SK-N-SH treated with all-trans-retinoic acid at 6 μM for 48 hours (cell line): Measurements from ENCODE around the gene SLC12A7.
"Not testable (repeated sequence)": the region's sequence is repeated elsewhere in the genome, so short reads cannot be mapped to it uniquely, and the experiment has no call there.

ENCODE experiments used
- ATAC-seq: fragments of 200-7000 bp; cut with Tn5 transposase; 3 replicates; pipeline ENCODE4 v1.9.1; 2020; ENCODE audit warnings: mild to moderate bottlenecking, moderate library complexity
- ARNTL ChIP-seq: fragments of 450-650 bp; formaldehyde crosslinking; IDR thresholded peaks from 2 replicates; pipeline ENCODE4 v1.5.0; 2020; ENCODE audit warnings: low read depth, mild to moderate bottlenecking, moderate library complexity, borderline replicate concordance
- CREB5 ChIP-seq: fragments of 250-450 bp; sonication (Bioruptor Pico); IDR thresholded peaks from 2 replicates; pipeline ENCODE4 v1.5.1; 2020; ENCODE audit warnings: low read depth, mild to moderate bottlenecking, moderate library complexity
- CSDC2 ChIP-seq: fragments of 250-450 bp; sonication (Bioruptor Pico); IDR thresholded peaks from 2 replicates; pipeline ENCODE4 v1.5.0; 2020; ENCODE audit warnings: mild to moderate bottlenecking, moderate library complexity
- CSRNP3 ChIP-seq: fragments of 250-450 bp; sonication (Bioruptor Pico); IDR thresholded peaks from 2 replicates; pipeline ENCODE4 v1.5.1; 2021; ENCODE audit warnings: mild to moderate bottlenecking, moderate library complexity
- ESRRG ChIP-seq: fragments of 250-450 bp; sonication (Bioruptor Pico); IDR thresholded peaks from 2 replicates; pipeline ENCODE4 v1.6.1; 2021; ENCODE audit warnings: mild to moderate bottlenecking
- GLIS3 ChIP-seq: fragments of 250-450 bp; sonication (Bioruptor Pico); IDR thresholded peaks from 2 replicates; pipeline ENCODE4 v1.5.0; 2020; ENCODE audit warnings: mild to moderate bottlenecking, moderate library complexity
- ISL1 ChIP-seq: fragments of 250-450 bp; sonication (Bioruptor Pico); IDR thresholded peaks from 2 replicates; pipeline ENCODE4 v2.1.2; 2022; ENCODE audit warnings: mild to moderate bottlenecking, moderate library complexity
- OSR1 ChIP-seq: fragments of 250-450 bp; sonication (Bioruptor Pico); IDR thresholded peaks from 2 replicates; pipeline ENCODE4 v1.8.0; 2022; ENCODE audit warnings: moderate library complexity, mild to moderate bottlenecking, inconsistent platforms
- PPARA ChIP-seq: fragments of 250-450 bp; sonication (Bioruptor Pico); IDR thresholded peaks from 2 replicates; pipeline ENCODE4 v1.5.0; 2020; ENCODE audit warnings: mild to moderate bottlenecking, borderline replicate concordance
- RARB ChIP-seq: fragments of 250-450 bp; sonication (Bioruptor Pico); IDR thresholded peaks from 2 replicates; pipeline ENCODE4 v1.8.0; 2021; ENCODE audit warnings: mild to moderate bottlenecking, moderate library complexity
- TCF4 ChIP-seq: fragments of 250-450 bp; sonication (Bioruptor Pico); IDR thresholded peaks from 2 replicates; pipeline ENCODE4 v1.8.0; 2021; ENCODE audit warnings: mild to moderate bottlenecking, moderate library complexity, borderline replicate concordance
- TOX ChIP-seq: fragments of 250-450 bp; sonication (Bioruptor Pico); IDR thresholded peaks from 2 replicates; pipeline ENCODE4 v1.8.0; 2021; ENCODE audit warnings: mild to moderate bottlenecking, moderate library complexity, borderline replicate concordance
- TSHZ2 ChIP-seq: fragments of 250-450 bp; sonication (Bioruptor Pico); IDR thresholded peaks from 2 replicates; pipeline ENCODE4 v1.5.0; 2020; ENCODE audit warnings: mild to moderate bottlenecking, moderate library complexity
- ZC3H10 ChIP-seq: fragments of 250-450 bp; sonication (Bioruptor Pico); IDR thresholded peaks from 2 replicates; pipeline ENCODE4 v1.5.1; 2021; ENCODE audit warnings: mild to moderate bottlenecking, moderate library complexity
- ZFP3 ChIP-seq: fragments of 250-450 bp; sonication (Bioruptor Pico); IDR thresholded peaks from 2 replicates; pipeline ENCODE4 v1.5.0; 2020; ENCODE audit warnings: mild to moderate bottlenecking, moderate library complexity
- ZFP30 ChIP-seq: fragments of 450-650 bp; formaldehyde crosslinking; IDR thresholded peaks from 2 replicates; pipeline ENCODE4 v1.5.0; 2022; ENCODE audit warnings: mild to moderate bottlenecking, moderate library complexity
- ZNF70 ChIP-seq: fragments of 450-650 bp; formaldehyde crosslinking; IDR thresholded peaks from 2 replicates; pipeline ENCODE4 v1.5.0; 2020; ENCODE audit warnings: mild to moderate bottlenecking, moderate library complexity
- ZNF8 ChIP-seq: fragments of 450-650 bp; formaldehyde crosslinking; IDR thresholded peaks from 2 replicates; pipeline ENCODE4 v1.5.0; 2020; ENCODE audit warnings: mild to moderate bottlenecking, moderate library complexity
- TF ChIP-seq, protein P1 (sequence below): fragments of 250-450 bp; sonication (Bioruptor Pico); IDR thresholded peaks from 2 replicates; pipeline ENCODE4 v1.8.0; 2021; ENCODE audit warnings: low read depth, mild to moderate bottlenecking, moderate library complexity, borderline replicate concordance
- TF ChIP-seq, protein P2 (sequence below): fragments of 250-450 bp; sonication (Bioruptor Pico); IDR thresholded peaks from 2 replicates; pipeline ENCODE4 v1.8.0; 2020; ENCODE audit warnings: mild to moderate bottlenecking, moderate library complexity, borderline replicate concordance

Gene SLC12A7

DNA sequence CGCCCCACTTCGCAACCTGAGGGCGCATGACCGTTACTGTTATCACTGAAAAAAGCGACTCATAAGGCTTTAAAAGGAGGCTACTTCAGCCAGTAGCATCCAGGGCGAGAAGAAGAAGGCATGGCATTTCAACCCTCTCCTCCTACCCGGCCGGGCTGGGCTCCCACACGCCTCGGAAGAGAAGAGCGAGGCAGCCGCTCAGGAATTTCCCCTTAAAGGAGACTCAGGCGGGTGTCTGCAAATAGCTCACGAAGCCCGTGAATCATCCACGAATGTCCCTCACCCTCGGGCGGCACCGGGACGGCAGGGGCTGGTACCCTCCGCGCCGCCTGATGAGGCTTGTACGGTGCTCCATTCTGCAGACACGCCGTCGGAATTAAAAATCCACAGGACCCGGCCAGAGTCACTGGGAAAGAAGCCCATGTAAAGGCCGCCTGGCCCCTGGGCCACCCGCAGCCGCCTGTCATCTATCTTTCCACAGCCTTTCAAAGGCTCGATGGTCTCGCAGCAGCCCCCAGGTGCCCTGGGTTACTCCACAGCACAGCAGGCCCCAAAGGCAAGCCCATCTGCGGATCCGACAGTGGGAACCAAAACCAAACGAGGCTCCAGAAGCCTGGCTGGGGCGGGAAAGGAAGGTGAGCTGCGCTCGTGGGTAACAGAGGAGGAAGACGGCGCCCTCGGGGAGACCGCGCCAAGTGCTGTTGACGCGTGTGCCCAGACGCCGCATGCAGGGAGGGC, 11.8 kb downstream of the SLC12A7 start (continued):
- TF ChIP-seq, protein P1, sequence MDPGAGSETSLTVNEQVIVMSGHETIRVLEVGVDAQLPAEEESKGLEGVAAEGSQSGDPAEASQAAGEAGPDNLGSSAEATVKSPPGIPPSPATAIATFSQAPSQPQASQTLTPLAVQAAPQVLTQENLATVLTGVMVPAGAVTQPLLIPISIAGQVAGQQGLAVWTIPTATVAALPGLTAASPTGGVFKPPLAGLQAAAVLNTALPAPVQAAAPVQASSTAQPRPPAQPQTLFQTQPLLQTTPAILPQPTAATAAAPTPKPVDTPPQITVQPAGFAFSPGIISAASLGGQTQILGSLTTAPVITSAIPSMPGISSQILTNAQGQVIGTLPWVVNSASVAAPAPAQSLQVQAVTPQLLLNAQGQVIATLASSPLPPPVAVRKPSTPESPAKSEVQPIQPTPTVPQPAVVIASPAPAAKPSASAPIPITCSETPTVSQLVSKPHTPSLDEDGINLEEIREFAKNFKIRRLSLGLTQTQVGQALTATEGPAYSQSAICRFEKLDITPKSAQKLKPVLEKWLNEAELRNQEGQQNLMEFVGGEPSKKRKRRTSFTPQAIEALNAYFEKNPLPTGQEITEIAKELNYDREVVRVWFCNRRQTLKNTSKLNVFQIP: no peak
- TF ChIP-seq CSRNP3 (CRISPR knock-in tag) (no peak), ZFP30 (CRISPR knock-in tag) (no peak), PPARA (CRISPR knock-in tag) (no peak), CSDC2 (CRISPR knock-in tag) (no peak)

- no peak; the same call in 2 of the 3 replicates for ATAC-seq
These were observed 12.8 kb downstream of the SLC12A7 start for GRCh38 chr5:1098986-1099597.

GRCh38 chr5:1097988-1098385, 13.9 kb downstream of the SLC12A7 start:
- not testable (repeated sequence) for ATAC-seq

More at GRCh38 chr5:1098986-1099597, 12.8 kb downstream of the SLC12A7 start:
- TF ChIP-seq TCF4 (CRISPR knock-in tag): no peak
- no peak for TF ChIP-seq ZNF70 (CRISPR knock-in tag)
- no peak for TF ChIP-seq ZFP3 (CRISPR knock-in tag)

- ATAC-seq: no peak
- TF ChIP-seq, protein P2, sequence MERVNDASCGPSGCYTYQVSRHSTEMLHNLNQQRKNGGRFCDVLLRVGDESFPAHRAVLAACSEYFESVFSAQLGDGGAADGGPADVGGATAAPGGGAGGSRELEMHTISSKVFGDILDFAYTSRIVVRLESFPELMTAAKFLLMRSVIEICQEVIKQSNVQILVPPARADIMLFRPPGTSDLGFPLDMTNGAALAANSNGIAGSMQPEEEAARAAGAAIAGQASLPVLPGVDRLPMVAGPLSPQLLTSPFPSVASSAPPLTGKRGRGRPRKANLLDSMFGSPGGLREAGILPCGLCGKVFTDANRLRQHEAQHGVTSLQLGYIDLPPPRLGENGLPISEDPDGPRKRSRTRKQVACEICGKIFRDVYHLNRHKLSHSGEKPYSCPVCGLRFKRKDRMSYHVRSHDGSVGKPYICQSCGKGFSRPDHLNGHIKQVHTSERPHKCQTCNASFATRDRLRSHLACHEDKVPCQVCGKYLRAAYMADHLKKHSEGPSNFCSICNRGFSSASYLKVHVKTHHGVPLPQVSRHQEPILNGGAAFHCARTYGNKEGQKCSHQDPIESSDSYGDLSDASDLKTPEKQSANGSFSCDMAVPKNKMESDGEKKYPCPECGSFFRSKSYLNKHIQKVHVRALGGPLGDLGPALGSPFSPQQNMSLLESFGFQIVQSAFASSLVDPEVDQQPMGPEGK (CRISPR knock-in tag): no peak
- TF ChIP-seq ZFP3 (CRISPR knock-in tag): no peak
- no peak for TF ChIP-seq GLIS3 (CRISPR knock-in tag)
- no peak for TF ChIP-seq ZNF8
- no peak for TF ChIP-seq TCF4 (CRISPR knock-in tag)
- TF ChIP-seq RARB (CRISPR knock-in tag): no peak
- no peak for TF ChIP-seq OSR1 (CRISPR knock-in tag)
- TF ChIP-seq CREB5 (CRISPR knock-in tag): no peak
- TF ChIP-seq, protein P1: no peak
- TF ChIP-seq ZNF70 (CRISPR knock-in tag): no peak
- no peak for TF ChIP-seq TOX (CRISPR knock-in tag)
- TF ChIP-seq ARNTL (CRISPR knock-in tag): no peak
- no peak for TF ChIP-seq PPARA (CRISPR knock-in tag)
- TF ChIP-seq ISL1: no peak
- no peak for TF ChIP-seq ESRRG (CRISPR knock-in tag)
- TF ChIP-seq TSHZ2 (CRISPR knock-in tag): no peak
- TF ChIP-seq ZC3H10 (CRISPR knock-in tag): no peak
These were observed 14.4 kb downstream of the SLC12A7 start for GRCh38 chr5:1097381-1097987.
